DMS 273 (cell line): Measurements from ENCODE around the gene ARHGEF1.
"Not testable (repeated sequence)": the region's sequence is repeated elsewhere in the genome, so short reads cannot be mapped to it uniquely, and the experiment has no call there.

Experiments used
- DNase-seq: peaks from one replicate; lab custom pipeline; 2025; ENCODE audit not compliant: unreplicated experiment; lab: John Stamatoyannopoulos, UW

ARHGEF1 gene

DNA sequence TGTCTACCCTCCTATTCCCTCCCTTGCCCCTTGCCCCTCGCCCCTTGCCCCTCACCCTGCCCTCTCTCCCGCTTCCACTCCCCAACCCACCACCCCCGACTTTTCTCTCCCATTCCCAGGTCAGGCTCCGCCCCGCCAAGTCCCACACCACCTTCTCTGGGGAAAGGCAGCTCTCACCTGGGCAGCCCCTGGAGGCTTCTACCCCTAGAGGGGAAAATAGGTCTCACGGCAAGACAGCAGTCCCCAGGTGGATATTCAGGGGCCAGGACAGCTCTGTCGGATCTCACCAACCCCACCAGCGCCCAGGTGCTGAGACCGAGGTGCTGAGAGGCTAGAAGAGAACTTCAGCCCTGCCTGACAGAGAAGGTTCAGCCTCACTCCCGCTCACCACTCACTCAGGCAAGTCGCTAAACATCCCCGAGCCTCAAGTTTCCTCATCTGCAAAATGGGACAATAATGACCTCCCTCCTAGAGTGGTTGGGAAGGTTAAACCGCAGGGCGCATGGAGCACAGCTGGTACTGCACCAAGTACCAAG lies 46.6 kb downstream of the ARHGEF1 start:
- no peak for DNase-seq

DNA sequence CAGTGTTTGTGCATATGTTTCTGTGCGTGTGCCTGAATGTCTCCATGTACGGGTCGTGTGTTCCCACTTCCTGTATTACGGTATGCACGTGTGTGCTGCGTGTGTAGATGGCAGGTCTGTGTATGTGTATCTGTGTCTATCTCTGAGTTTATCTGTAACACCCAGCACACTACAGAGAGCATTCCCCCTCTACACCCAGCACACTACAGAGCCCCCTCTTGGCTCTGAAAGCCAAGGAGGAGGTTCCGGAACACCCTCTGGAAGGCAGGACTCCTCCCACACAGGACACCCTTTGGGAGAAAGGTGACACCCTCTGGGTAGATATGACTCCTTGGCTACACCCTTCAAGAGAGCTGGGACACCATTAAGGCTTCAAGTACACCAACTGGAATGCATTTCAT lies 47.3 kb downstream of the ARHGEF1 start:
- no peak for DNase-seq

- DNase-seq, result peak; percentile 65
These were observed 48.1 kb downstream of the ARHGEF1 start for GRCh38 chr19:41930926-41931592.

GRCh38 chr19:41932259-41932719 lies 49.3 kb downstream of the ARHGEF1 start:
- peak; percentile 78 for DNase-seq

DNA sequence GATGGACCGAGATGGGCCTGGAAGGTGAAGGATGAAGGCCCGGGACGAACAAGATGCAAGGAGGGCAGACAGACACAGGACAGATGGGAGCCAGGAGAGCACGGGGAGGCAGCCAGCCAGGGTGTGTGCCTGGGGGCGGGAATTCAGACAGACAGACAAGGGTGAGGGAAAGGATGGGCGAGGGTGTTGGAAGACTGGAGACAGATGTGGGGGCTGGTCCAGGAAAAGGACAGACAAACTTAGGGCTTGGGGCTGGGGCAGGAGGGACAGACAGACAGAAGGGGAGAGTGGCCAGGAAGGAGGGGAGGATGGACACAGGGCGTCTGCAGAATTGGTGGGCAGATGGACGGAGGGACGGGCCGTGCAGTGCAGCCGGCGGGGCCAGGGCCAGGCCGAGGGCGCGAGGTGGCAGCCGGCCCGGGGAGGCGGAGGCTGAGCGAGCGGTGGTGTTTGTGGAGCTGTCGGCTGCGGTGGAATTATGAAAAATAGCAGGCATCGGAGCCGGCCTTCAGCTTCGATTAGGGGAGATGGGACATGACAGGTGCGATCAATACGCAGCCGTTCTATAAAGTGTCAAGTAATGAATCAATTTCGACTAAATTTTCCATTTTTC lies 49.8 kb downstream of the ARHGEF1 start:
- DNase-seq, result peak; percentile 86

- no peak for DNase-seq
These were observed 50.9 kb downstream of the ARHGEF1 start for GRCh38 chr19:41933693-41934426.

DNA sequence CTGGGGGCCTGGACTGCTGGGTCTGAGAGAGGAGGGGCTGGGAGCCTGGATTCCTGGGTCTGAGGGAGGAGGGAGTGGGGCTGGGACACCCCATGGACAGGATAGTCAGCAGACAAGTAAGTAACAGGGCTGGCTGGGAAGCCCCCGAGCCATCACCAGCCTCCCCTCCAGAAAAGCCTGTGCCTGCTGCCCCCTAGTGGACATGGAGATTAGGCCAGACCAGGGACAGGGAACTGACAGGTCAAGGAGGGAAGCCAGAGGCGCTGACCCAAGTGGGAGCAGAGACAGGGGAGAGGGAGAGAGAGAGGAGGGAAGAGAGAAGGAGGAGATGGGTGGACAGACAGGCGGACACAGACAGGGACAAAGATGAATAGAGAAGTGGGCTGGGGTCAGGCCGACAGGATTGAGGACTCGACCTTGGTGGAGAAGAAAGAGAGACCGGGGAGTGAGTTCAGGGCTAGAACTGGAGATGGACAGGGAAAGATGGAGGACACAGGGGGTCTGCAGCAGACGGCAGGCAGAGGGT lies 51.9 kb downstream of the ARHGEF1 start:
- peak; percentile 85 for DNase-seq

DNA sequence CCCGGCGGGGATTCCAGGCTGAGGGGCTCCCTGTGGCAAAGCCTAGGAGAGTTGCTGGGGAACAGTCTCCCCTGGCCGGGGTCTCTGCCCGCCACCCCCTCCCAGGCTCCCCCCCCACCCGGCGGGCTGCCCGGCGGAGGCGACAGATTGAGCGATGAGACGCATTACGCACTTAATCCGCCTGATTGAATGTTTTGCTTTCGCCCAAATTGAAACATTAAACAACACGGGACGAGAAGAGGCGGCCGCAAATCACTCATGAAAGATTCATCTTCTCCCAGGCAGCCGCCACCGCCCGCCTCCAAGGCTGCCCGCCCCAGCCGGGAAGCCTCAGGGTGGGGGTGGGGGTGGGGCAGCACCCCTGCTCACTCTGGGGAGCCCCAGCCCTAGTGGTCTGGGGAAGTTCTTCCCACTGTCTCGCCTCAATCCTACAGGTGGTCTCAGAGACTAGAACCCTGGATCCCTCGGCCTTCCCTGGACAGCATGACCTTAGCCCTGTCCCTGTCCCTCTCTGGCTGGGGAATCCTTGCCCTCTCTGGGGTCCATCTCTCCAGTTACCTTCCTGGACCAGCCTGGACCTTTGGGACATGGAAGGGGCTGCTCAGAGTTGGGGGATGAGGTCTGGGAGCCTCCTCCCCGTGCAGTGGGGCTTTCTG lies 52.9 kb downstream of the ARHGEF1 start:
- DNase-seq, result peak; percentile 56

- DNase-seq, result no peak
These were observed 53.4 kb downstream of the ARHGEF1 start for GRCh38 chr19:41936416-41936850.

DNA sequence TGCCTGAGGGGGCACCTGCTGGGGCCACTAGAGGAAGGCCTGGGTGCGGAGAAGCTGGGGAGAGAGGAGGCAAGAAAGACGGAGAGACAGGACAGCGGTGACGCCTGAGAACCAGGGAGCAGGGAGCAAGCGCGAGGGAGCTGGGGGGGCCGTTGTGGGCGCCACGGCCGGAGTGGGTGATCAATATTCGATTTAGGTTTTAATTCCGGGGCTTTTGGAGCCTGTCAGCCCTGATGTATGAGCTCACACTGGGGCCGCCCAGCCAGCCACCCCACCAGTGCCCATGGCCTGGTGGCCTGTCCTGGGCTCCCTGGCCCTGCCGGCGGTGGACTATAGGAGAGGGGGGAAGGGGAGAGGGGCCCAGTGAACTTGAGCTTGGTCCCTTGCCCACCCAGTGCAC lies 54.0 kb downstream of the ARHGEF1 start:
- no peak for DNase-seq

DNA sequence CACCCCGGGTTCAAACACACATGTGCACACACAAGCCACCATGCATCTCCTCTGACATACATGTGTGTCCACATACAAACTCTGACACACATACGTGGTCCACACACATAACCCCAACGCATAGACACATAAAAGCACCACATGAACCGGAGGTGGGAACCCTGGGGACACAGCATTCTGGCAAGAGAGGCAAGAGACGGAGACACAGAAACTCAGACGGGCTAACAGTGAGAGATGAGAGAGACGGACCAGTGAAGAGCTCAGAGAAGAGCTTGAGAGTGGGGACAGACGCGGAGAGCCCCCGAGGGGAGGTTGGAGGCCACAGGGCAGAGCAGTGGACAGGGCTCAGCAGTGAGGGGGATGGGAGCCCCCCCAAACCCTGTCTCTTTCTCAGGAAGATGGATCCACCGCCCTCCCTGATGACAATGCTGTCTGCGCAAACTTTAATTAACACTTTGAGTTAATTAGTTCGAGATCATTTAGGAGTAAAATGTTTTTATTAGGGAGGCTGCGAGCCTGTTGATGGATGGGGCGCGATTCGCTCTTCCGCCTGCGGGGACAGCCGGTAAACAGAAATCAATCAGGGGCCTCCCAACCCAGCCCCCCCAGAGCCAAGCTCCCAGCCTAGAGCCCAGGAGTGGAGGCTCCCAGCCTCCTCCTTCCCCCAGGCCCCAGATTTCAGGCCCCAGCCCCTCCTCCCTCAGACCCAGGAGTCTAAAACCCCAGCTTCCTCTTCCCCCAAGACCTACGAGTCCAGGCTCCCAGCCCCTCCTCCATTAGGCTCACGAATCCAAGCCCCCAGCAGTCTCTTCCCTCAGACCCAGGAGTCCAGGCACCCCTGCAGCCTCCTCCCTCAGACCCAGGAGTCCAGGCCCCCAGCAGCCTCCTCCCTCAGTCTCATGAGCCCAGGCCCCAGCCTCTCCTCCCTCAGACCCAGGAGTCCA lies 54.8 kb downstream of the ARHGEF1 start:
- DNase-seq, result peak; percentile 54

- DNase-seq, result not testable (repeated sequence)
These were observed 56.2 kb downstream of the ARHGEF1 start for GRCh38 chr19:41939209-41939608.

- peak; percentile 45 for DNase-seq
These were observed 57.1 kb downstream of the ARHGEF1 start for GRCh38 chr19:41939861-41940730.

DNA sequence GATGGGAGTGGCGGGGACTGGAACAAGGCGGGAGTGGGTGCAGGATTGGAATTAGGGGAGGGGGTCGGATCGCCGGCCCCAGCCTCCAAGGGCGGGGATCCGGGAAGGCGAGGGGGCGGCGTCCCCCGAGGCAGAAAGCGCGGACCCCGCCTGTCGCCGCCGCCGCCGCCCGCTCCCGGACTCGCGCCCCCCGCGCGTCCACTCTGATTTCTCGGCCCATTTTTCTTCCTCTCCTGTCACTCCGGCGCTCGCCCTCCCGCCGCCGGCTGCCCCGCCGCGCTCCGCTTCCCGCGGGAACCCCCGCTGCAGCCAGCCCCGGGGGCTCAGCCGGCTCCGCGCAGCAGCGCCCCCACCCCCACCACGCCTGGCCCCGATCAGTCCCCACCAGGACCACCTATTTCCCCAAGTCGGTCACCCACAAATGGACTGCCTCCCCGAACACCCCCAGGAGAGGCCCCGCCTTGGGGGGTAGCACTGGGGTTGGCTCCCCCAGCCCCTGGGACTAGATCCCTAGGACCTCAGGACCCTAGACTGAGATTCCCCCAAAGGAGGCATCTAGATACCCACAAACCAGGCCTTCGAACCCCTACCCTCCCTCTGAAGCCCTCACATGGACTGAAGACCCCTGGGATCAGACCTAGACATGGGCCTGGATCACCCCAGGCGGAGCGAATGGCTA lies 57.9 kb downstream of the ARHGEF1 start:
- peak; percentile 45 for DNase-seq

- DNase-seq, result no peak
These were observed 58.6 kb downstream of the ARHGEF1 start for GRCh38 chr19:41941410-41942202.

GRCh38 chr19:41944336-41944735 lies 61.4 kb downstream of the ARHGEF1 start:
- DNase-seq, result peak; percentile 60

GRCh38 chr19:41945135-41945766 lies 62.3 kb downstream of the ARHGEF1 start:
- DNase-seq, result no peak
